K562 (cell line): ENCODE measurements around the gene C1QTNF5. TPM values are rescaled to one million over a fixed set of nuclear protein-coding genes. Genes with fewer than 3 reads are reported as not detected.

ENCODE experiments used
- AFF4 ChIP-seq: sonication (generic); formaldehyde crosslinking; IDR thresholded peaks from 2 replicates; pipeline ENCODE4 v1.8.0; 2023; ENCODE audit warnings: mild to moderate bottlenecking, missing genetic modification reagents
- ARHGAP35 ChIP-seq: fragments of 450-650 bp; IDR thresholded peaks from 2 replicates; pipeline ENCODE4 v1.6.1; 2018; ENCODE audit not compliant: partially characterized antibody
- BRF2 ChIP-seq: IDR thresholded peaks from 3 replicates; pipeline ENCODE4 v1.6.1; 2011; ENCODE audit warnings: borderline replicate concordance, mild to moderate bottlenecking; ENCODE audit not compliant: insufficient read length, insufficient read depth
- CXXC5 ChIP-seq: fragments of 250-450 bp; sonication (Bioruptor Pico); IDR thresholded peaks from 2 replicates; pipeline ENCODE4 v1.8.0; 2022; ENCODE audit warnings: inconsistent platforms, mild to moderate bottlenecking, moderate library complexity
- DEAF1 ChIP-seq: fragments of 450-650 bp; formaldehyde crosslinking; IDR thresholded peaks from 2 replicates; pipeline ENCODE4 v1.4.0; 2020; ENCODE audit warnings: mild to moderate bottlenecking, moderate library complexity
- FOXA1 ChIP-seq: fragments of 450-650 bp; IDR thresholded peaks from 2 replicates; pipeline ENCODE4 v1.6.1; 2016; ENCODE audit warnings: mild to moderate bottlenecking, borderline replicate concordance
- GABPA ChIP-seq: fragments of 200-800 bp; sonication (Bioruptor generic); conservative IDR thresholded peaks from 2 replicates; pipeline ENCODE4 v1.6.1; 2016; ENCODE audit warnings: low read depth, missing genetic modification characterization, missing compliant biosample characterization
- MXD1 ChIP-seq: fragments of 250-450 bp; sonication (Bioruptor Pico); IDR thresholded peaks from 2 replicates; pipeline ENCODE4 v1.8.0; 2021; ENCODE audit warnings: borderline replicate concordance, mild to moderate bottlenecking, moderate library complexity; ENCODE audit not compliant: poor library complexity, severe bottlenecking
- NFRKB ChIP-seq: fragments of 450-650 bp; IDR thresholded peaks from 2 replicates; pipeline ENCODE4 v1.6.1; 2016; ENCODE audit warnings: low read depth
- POLR2A ChIP-seq: fragments of 450-650 bp; conservative IDR thresholded peaks from 2 replicates; pipeline ENCODE4 v1.6.1; 2016
- SREBF2 ChIP-seq: sonication (generic); formaldehyde crosslinking; IDR thresholded peaks from 2 replicates; pipeline ENCODE4 v1.4.0; 2020; ENCODE audit warnings: mild to moderate bottlenecking, missing genetic modification reagents
- ZNF174 ChIP-seq: fragments of 250-450 bp; sonication (Bioruptor Pico); IDR thresholded peaks from 2 replicates; pipeline ENCODE4 v1.4.0; 2020; ENCODE audit warnings: mild to moderate bottlenecking
- ZNF274 ChIP-seq: IDR thresholded peaks from 2 replicates; pipeline ENCODE4 v1.6.1; 2011; ENCODE audit warnings: low read depth, mild to moderate bottlenecking, low read length, moderate library complexity, borderline replicate concordance
- polyA plus RNA-seq, 8 experiments: library from polyadenylated mRNA; depleted of rRNA in 4 of 8; stranded (reverse) in 5 of 8; unstranded in 3 of 8; fragments of >200 nt; fragmentation: Nextera tagmentation in 2 of 8; fragmentation: Illumina TruSeq in 1 of 8; extraction: Ambion mirVana in 2 of 8; extraction: Trizol in 1 of 8; gene quantifications; 2 replicates each; pipeline versions ENCODE4 v1.2.1 to v1.2.3, GENCODE V29; 2011 to 2014; ENCODE audit warnings: inconsistent platforms in 1 of 8, missing spikeins in 1 of 8
- total RNA-seq, 7 experiments: library from RNA; depleted of rRNA in 6 of 7; stranded (reverse); fragments of >200 nt in 6 of 7; fragmentation: Illumina TruSeq in 2 of 7; extraction: Trizol in 2 of 7; gene quantifications; 2 replicates each; pipeline versions ENCODE4 v1.2.1 to v1.2.3, GENCODE V29; 2011 to 2021; ENCODE audit warnings: low replicate concordance in 1 of 7
- TF ChIP-seq, protein P1 (sequence below): fragments of 250-450 bp; sonication (Bioruptor Pico); IDR thresholded peaks from 2 replicates; pipeline ENCODE4 v1.4.0; 2020; ENCODE audit warnings: mild to moderate bottlenecking, moderate library complexity

C1QTNF5 gene
- total and polyA plus RNA-seq, 9 of the 15 experiments (the other 6 are each of a cell fraction or from before 2014, with no cell fraction given): 0.07 to 0.76 (median 0.24) TPM; not detected in 1

GRCh38 chr11:119370486-119371046 is 29.9 kb upstream of the C1QTNF5 start (continued):
- TF ChIP-seq, protein P1, sequence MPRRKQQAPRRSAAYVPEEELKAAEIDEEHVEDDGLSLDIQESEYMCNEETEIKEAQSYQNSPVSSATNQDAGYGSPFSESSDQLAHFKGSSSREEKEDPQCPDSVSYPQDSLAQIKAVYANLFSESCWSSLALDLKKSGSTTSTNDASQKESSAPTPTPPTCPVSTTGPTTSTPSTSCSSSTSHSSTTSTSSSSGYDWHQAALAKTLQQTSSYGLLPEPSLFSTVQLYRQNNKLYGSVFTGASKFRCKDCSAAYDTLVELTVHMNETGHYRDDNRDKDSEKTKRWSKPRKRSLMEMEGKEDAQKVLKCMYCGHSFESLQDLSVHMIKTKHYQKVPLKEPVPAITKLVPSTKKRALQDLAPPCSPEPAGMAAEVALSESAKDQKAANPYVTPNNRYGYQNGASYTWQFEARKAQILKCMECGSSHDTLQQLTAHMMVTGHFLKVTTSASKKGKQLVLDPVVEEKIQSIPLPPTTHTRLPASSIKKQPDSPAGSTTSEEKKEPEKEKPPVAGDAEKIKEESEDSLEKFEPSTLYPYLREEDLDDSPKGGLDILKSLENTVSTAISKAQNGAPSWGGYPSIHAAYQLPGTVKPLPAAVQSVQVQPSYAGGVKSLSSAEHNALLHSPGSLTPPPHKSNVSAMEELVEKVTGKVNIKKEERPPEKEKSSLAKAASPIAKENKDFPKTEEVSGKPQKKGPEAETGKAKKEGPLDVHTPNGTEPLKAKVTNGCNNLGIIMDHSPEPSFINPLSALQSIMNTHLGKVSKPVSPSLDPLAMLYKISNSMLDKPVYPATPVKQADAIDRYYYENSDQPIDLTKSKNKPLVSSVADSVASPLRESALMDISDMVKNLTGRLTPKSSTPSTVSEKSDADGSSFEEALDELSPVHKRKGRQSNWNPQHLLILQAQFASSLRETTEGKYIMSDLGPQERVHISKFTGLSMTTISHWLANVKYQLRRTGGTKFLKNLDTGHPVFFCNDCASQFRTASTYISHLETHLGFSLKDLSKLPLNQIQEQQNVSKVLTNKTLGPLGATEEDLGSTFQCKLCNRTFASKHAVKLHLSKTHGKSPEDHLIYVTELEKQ (CRISPR knock-in tag): no peak
- TF ChIP-seq ZNF174: no peak
- no peak for TF ChIP-seq ZNF274
- no peak for TF ChIP-seq POLR2A
- TF ChIP-seq BRF2: no peak
- no peak for TF ChIP-seq FOXA1
- no peak for TF ChIP-seq AFF4 (CRISPR knock-in tag)
- TF ChIP-seq NFRKB: no peak
- TF ChIP-seq CXXC5 (CRISPR knock-in tag): peak; percentile 53
- no peak for TF ChIP-seq DEAF1
- TF ChIP-seq MXD1: no peak
- TF ChIP-seq ARHGAP35: no peak
- peak; percentile 53 for TF ChIP-seq GABPA (tag)
- TF ChIP-seq SREBF2 (CRISPR knock-in tag): no peak
